ENCODE data around the gene ARHGAP21.

ARHGAP21 gene

GRCh38 chr10:24722131-24722675, 1.5 kb downstream of the ARHGAP21 start:
- peak in 1 of 2 donors; percentile 13 for DNase-seq

GRCh38 chr10:24721229-24722106, 2.2 kb downstream of the ARHGAP21 start:
- no peak for DNase-seq

- no peak for DNase-seq
Measured at GRCh38 chr10:24720096-24720495, 3.6 kb downstream of the ARHGAP21 start.

- no peak for DNase-seq
Measured at GRCh38 chr10:24718031-24718855, 5.4 kb downstream of the ARHGAP21 start.

GRCh38 chr10:24716295-24716694, 7.4 kb downstream of the ARHGAP21 start:
- no peak for DNase-seq

GRCh38 chr10:24715246-24715769, 8.4 kb downstream of the ARHGAP21 start:
- DNase-seq: no peak

- no peak for DNase-seq
Measured at GRCh38 chr10:24713086-24713485, 10.6 kb downstream of the ARHGAP21 start.

- DNase-seq: no peak
Measured at GRCh38 chr10:24711465-24711864, 12.2 kb downstream of the ARHGAP21 start.

GRCh38 chr10:24708081-24708480, 15.6 kb downstream of the ARHGAP21 start:
- no peak for DNase-seq

- no peak for DNase-seq
Measured at GRCh38 chr10:24707445-24707844, 16.2 kb downstream of the ARHGAP21 start.

- DNase-seq: peak; percentile 7 to 28
Measured at GRCh38 chr10:24706479-24707118, 17.1 kb downstream of the ARHGAP21 start.

GRCh38 chr10:24703700-24704099, 20.0 kb downstream of the ARHGAP21 start:
- no peak for DNase-seq

GRCh38 chr10:24701447-24701846, 22.2 kb downstream of the ARHGAP21 start:
- DNase-seq: no peak

GRCh38 chr10:24700948-24701347, 22.7 kb downstream of the ARHGAP21 start:
- no peak for DNase-seq

GRCh38 chr10:24698270-24698669, 25.4 kb downstream of the ARHGAP21 start:
- no peak for DNase-seq

GRCh38 chr10:24697080-24697479, 26.6 kb downstream of the ARHGAP21 start:
- DNase-seq: no peak

- no peak for DNase-seq
Measured at GRCh38 chr10:24695452-24695851, 28.2 kb downstream of the ARHGAP21 start.

GRCh38 chr10:24694086-24694485, 29.6 kb downstream of the ARHGAP21 start:
- DNase-seq: no peak

- no peak for DNase-seq
Measured at GRCh38 chr10:24690961-24691512, 32.6 kb downstream of the ARHGAP21 start.

GRCh38 chr10:24685958-24686540, 37.6 kb downstream of the ARHGAP21 start:
- no peak for DNase-seq

- no peak for DNase-seq
Measured at GRCh38 chr10:24683554-24683953, 40.1 kb downstream of the ARHGAP21 start.

GRCh38 chr10:24681572-24682088, 42.1 kb downstream of the ARHGAP21 start:
- no peak for DNase-seq
